Fibroblast of villous mesenchyme (primary cell): Measurements from ENCODE around the gene MAFG. TPM values are rescaled to one million over a fixed set of nuclear protein-coding genes. Genes with fewer than 3 reads are reported as not detected.

Experiments used
- DNase-seq: peaks from one replicate; pipeline ENCODE4 v3.0.0-alpha.2; 2010; ENCODE audit warnings: low read depth
- H3K4me3 ChIP-seq: 2 replicates; pipeline ENCODE4 v1.5.1; 2011; ENCODE audit warnings: low read depth, mild to moderate bottlenecking, low read length
- CTCF ChIP-seq: IDR thresholded peaks from 2 replicates; pipeline ENCODE4 v1.5.1; 2012; ENCODE audit warnings: low read depth, mild to moderate bottlenecking, low read length; ENCODE audit not compliant: insufficient read depth
- total RNA-seq: library from RNA; depleted of rRNA; stranded (reverse); fragments of >200 nt; gene quantifications from 2 replicates; pipeline ENCODE4 v1.2.3, GENCODE V29; 2012

Gene MAFG
- total RNA-seq, 1 donor: 23.3 TPM

- TF ChIP-seq CTCF: no peak
- no peak overlapping the region for H3K4me3 ChIP-seq
- no peak for DNase-seq
Measured at GRCh38 chr17:81930142-81931125, 2.9 kb upstream of the MAFG start.

- no peak for TF ChIP-seq CTCF
- H3K4me3 ChIP-seq: no peak overlapping the region
- DNase-seq: no peak
Measured at GRCh38 chr17:81929253-81930141, 2.0 kb upstream of the MAFG start.

GRCh38 chr17:81928544-81929252 lies 1.2 kb upstream of the MAFG start:
- no peak for DNase-seq
- TF ChIP-seq CTCF: no peak
- H3K4me3 ChIP-seq: peak overlapping the region; percentile 82

GRCh38 chr17:81927152-81927652 lies 333 bp downstream of the MAFG start:
- peak overlapping the region; percentile 82 for H3K4me3 ChIP-seq
- no peak for TF ChIP-seq CTCF
- DNase-seq: no peak

DNA sequence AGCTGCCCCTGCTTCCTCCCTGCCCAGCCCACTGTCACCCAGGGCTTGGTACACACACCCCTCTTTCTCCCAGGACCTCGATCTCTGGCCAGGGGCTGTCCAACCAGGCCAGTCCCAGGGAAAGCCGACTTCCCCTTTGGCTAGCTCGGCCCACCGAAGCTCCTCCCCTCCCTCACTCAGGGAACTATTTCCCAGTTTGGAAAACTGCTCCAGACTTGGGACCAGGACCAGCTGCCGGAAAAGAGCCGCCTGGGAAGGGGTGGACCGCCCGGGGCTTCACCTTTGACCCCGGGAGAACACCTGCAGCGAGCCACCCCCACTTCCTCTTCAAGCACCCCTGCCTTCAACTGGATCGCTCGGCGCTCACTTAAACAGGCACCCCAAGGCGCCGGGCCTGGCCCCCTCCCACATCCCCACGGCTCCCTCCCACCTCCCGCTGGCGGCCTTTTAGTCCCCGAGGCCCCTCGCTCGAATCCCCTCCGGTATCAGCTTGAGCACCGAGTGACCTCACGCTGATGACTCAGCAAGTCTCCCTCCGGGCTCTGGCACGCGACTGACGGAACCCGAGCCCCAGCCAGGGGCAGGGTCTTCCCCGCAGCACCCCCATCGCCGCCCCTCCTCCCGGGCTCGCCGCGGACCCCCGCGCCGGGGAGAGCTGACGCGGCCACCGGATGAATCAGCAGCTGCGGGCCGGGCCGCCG lies 934 bp downstream of the MAFG start:
- TF ChIP-seq CTCF: no peak
- H3K4me3 ChIP-seq: peak overlapping the region; percentile 82
- peak; percentile 89 for DNase-seq

DNA sequence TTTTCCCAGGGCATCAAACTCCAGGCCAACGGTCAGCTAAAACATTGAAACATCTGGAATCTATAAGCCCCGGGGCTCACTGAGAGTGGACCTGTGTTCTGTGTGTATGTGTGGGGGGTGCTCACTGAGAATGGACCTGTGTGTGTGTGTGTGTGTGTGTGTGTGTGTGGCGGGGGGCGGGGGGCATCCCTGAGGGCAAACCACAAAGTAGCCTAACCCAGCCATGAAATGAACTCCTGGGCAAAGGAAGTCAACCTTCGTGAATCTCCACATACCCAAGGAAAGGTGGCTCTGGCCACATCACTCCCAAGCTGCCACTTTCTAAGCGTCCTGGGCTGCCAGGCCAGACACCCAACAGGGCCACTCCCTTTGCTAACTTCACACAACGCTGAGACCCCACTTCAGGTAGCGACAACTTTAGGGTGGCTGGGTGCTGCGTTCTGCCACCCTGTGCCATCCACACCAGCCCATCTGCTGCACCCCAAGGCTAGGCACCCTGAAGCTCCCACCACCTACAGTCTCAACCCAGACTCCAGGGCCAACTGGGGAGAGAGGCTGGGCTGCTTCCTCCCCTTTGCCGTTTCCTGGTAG lies 1.6 kb downstream of the MAFG start:
- DNase-seq: no peak
- H3K4me3 ChIP-seq: peak overlapping the region; percentile 82
- no peak for TF ChIP-seq CTCF
